GM21360 (cell line): ENCODE measurements around the gene BSG.
"Not testable (repeated sequence)": the region's sequence is repeated elsewhere in the genome, so short reads cannot be mapped to it uniquely, and the experiment has no call there.

Experiments used
- ATAC-seq: cut with Tn5 transposase; IDR thresholded peaks from one replicate; pipeline ENCODE4 v1.9.1; 2021; ENCODE audit warnings: mild to moderate bottlenecking, moderate library complexity; ENCODE audit not compliant: unreplicated experiment

The BSG gene

GRCh38 chr19:585146-585545 lies 12.8 kb downstream of the BSG start:
- not testable (repeated sequence) for ATAC-seq

- ATAC-seq, result no peak
These were observed 13.2 kb downstream of the BSG start for GRCh38 chr19:585551-586110.

- no peak for ATAC-seq
These were observed 15.8 kb downstream of the BSG start for GRCh38 chr19:588093-588740.

GRCh38 chr19:588741-589692 lies 16.6 kb downstream of the BSG start:
- ATAC-seq, result no peak

- ATAC-seq, result no peak
These were observed 17.4 kb downstream of the BSG start, which contains the start of gene HCN2 for GRCh38 chr19:589693-590395. Gene HCN2 (plus strand): TSS chr19:589881. CDS start chr19:589946, 65 bp downstream.

GRCh38 chr19:590396-590745 lies 18.0 kb downstream of the BSG start:
- ATAC-seq, result no peak

GRCh38 chr19:590750-591098 lies 18.3 kb downstream of the BSG start:
- ATAC-seq, result no peak

- ATAC-seq, result no peak
These were observed 18.9 kb downstream of the BSG start for GRCh38 chr19:591099-591958.

- ATAC-seq, result no peak
These were observed 19.7 kb downstream of the BSG start for GRCh38 chr19:592101-592500.

- no peak for ATAC-seq
These were observed 20.7 kb downstream of the BSG start for GRCh38 chr19:593055-593454.

GRCh38 chr19:593505-593904 lies 21.1 kb downstream of the BSG start:
- no peak for ATAC-seq

GRCh38 chr19:594265-594870 lies 22.0 kb downstream of the BSG start:
- ATAC-seq, result no peak

- ATAC-seq, result no peak
These were observed 23.2 kb downstream of the BSG start for GRCh38 chr19:595326-596262.

GRCh38 chr19:596263-596655 lies 23.9 kb downstream of the BSG start:
- no peak for ATAC-seq

GRCh38 chr19:597406-598315 lies 25.3 kb downstream of the BSG start:
- no peak for ATAC-seq

GRCh38 chr19:601310-601709 lies 28.9 kb downstream of the BSG start:
- ATAC-seq, result no peak

- ATAC-seq, result no peak
These were observed 29.4 kb downstream of the BSG start for GRCh38 chr19:601790-602189.
